ENCODE measurements around the gene SORCS2. TPM values are rescaled to one million over a fixed set of nuclear protein-coding genes. Genes with fewer than 3 reads are reported as not detected.

Gene SORCS2
- total and polyA plus RNA-seq, 2 of the 13 experiments (the other 11 are each of a cell fraction or from before 2014, with no cell fraction given) = 0.82 to 1.0 TPM

DNA sequence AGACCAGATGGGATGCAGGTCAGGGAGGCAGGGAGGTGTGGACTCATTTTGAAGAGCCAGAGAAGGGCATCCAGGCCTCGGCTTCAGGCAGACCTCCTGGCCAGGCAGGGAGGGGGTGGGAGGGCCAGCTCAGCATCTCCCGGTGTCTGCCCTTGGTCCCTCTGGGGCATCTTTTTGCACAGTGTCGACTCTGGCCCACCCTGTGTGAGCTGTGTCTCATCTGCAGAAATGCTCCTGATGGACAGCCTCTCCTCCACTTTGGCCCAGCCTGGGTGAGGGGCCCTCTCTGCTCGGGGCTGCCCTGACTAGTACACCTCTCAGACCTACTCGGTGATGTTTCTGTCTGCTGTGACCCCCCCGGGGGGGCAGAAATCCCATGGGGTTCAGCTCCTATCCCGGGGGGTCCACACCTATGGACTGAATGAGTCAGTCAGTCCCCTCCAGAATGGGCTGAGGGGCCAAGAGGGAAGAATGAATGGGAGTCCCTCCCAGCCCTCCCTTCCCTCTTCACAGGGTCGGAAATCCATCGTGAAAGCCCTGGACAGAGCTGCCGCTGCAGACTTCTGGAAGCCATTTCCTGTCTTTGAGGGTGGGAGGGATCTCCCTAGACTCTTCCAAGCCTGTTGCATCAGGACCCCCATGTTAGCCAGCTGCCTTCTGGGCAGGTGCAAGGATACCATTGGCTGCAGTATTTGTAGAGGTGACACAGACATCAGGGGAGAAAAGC, 439.1 kb downstream of the SORCS2 start:
- H3K27ac ChIP-seq (ENCODE audit: extremely low read length, insufficient read depth, low read length) = no peak overlapping the region
- H4K20me1 ChIP-seq (ENCODE audit: insufficient read depth, low read length) = no peaks in the 10 kb centered on the region
- CTCF ChIA-PET (ENCODE audit: low intra/inter-chr PET ratio, low total read pairs) = no interaction called here
- no peaks in the 10 kb centered on the region for H3K36me3 ChIP-seq (replicated peaks in 1 of 2; ENCODE audit: control insufficient read depth in 1 of 2, insufficient read depth in 2 of 2, low read length in 2 of 2)
- in situ Hi-C loops (cut with HindIII; ENCODE audit: extremely low pct_ligation_motif_present, low pct_unique_long_range_greater_than_20kb) = no loop called here
- peaks cover 43% of the 10 kb centered on the region for H3K4me1 ChIP-seq (ENCODE audit: insufficient read depth, low read length)
- POLR2A ChIA-PET = interaction anchor here (0.7 to 3.9 kb wide), 6 partner anchors 7 to 545 kb away, joined by 3 to 24 read pairs (median 12); no protein-coding TSS in a partner anchor
- H3K4me2 ChIP-seq (ENCODE audit: low read depth, low read length) = peak overlapping the region; percentile 68
- TF ChIP-seq TOE1 (CRISPR knock-in tag; IDR thresholded peaks at IDR 0.05) (no peak), BCL6 (CRISPR knock-in tag; IDR thresholded peaks at IDR 0.05) (no peak), ZFYVE20 (CRISPR knock-in tag; IDR thresholded peaks at IDR 0.05; ENCODE audit: borderline replicate concordance, low read depth) (no peak)
- intact Hi-C loops (cut with micrococcal nuclease; ENCODE audit: unreplicated experiment) = loop anchor here (5.0 to 10.0 kb wide), 2 partner anchors 41 to 97 kb away; no protein-coding TSS in a partner anchor
- no peaks in the 10 kb centered on the region for H3K79me2 ChIP-seq (ENCODE audit: insufficient read depth, low read length)
- ATAC-seq (peak; percentile 9), FAIRE-seq (no peak), DNase-seq (ENCODE audit: low spot score) (no peak)
- H3K9ac ChIP-seq (ENCODE audit: insufficient read depth, low read depth, low read length) = peak overlapping the region; percentile 3; the same call in 1 of the 2 replicates
- no TSS peak for BruUV-seq (replicated peaks)
- H3K27me3 ChIP-seq (ENCODE audit: control insufficient read depth in 1 of 2, insufficient read depth in 2 of 2, low read length in 2 of 2) = no peaks in the 10 kb centered on the region
- no peak overlapping the region for H2AFZ ChIP-seq (ENCODE audit: low read length)
- H3K9me3 ChIP-seq (ENCODE audit: low read length) = no peaks in the 10 kb centered on the region
- H3K4me3 ChIP-seq (replicated peaks in 1 of 3; ENCODE audit: insufficient read depth in 1 of 3, low read depth in 2 of 3, low read length in 3 of 3) = peak overlapping the region in 1 of 3 experiments; percentile 19; a peak in 2 of 6 replicates
- WGBS (ENCODE audit: low lambda C conversion rate) = 28% methylated on average over 3 of the region's 10 CpGs

DNA sequence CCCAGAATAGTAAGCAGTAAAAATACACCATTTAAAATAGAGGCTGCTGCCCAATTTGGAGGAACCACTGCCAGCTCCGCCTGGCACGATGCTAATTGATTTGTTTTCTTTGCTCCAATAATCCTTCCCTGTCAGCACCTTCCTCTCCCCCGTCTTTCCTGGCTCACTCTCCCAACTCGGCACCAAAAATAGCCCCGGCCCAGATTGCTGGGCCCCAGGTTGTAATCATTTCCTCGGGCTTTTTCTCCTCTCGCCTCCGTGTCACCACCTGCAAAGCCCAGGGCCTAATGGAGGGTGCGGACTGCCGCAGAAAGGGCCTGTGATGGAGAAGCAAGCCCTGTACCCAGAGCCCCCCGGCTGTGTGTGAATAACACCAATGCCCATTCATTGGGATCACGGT, 440.0 kb downstream of the SORCS2 start:
- POLR2A ChIA-PET = no interaction called here
- no peak for ATAC-seq
- Histone ChIP-seq H3K27ac (ENCODE audit: extremely low read length, insufficient read depth, low read length) (no peak overlapping the region), H3K9ac (ENCODE audit: insufficient read depth, low read depth, low read length) (no peak overlapping the region), H3K27me3 (ENCODE audit: control insufficient read depth in 1 of 2, insufficient read depth in 2 of 2, low read length in 2 of 2) (no peaks in the 10 kb centered on the region), H3K4me1 (ENCODE audit: insufficient read depth, low read length) (peaks cover 43% of the 10 kb centered on the region), H3K4me3 (replicated peaks in 1 of 3; ENCODE audit: insufficient read depth in 1 of 3, low read depth in 2 of 3, low read length in 3 of 3) (no peak overlapping the region), H4K20me1 (ENCODE audit: insufficient read depth, low read length) (no peaks in the 10 kb centered on the region), H3K4me2 (ENCODE audit: low read depth, low read length) (no peak overlapping the region), H3K36me3 (replicated peaks in 1 of 2; ENCODE audit: control insufficient read depth in 1 of 2, insufficient read depth in 2 of 2, low read length in 2 of 2) (no peaks in the 10 kb centered on the region), H2AFZ (ENCODE audit: low read length) (no peak overlapping the region), H3K9me3 (ENCODE audit: low read length) (no peaks in the 10 kb centered on the region), H3K79me2 (ENCODE audit: insufficient read depth, low read length) (no peaks in the 10 kb centered on the region)
- WGBS (ENCODE audit: low lambda C conversion rate) = 93% methylated on average over 11 of the region's 12 CpGs
- intact Hi-C loops (cut with micrococcal nuclease; ENCODE audit: unreplicated experiment) = loop anchor here (5.0 to 10.0 kb wide), 2 partner anchors 40 to 98 kb away; no protein-coding TSS in a partner anchor
- DNase-seq (ENCODE audit: low spot score) = no peak
- in situ Hi-C loops (cut with HindIII; ENCODE audit: extremely low pct_ligation_motif_present, low pct_unique_long_range_greater_than_20kb) = no loop called here
- no peak for FAIRE-seq
- CTCF ChIA-PET (ENCODE audit: low intra/inter-chr PET ratio, low total read pairs) = no interaction called here
- BruUV-seq (replicated peaks) = no TSS peak
- TF ChIP-seq ZNF567 (CRISPR knock-in tag; IDR thresholded peaks at IDR 0.05; ENCODE audit: borderline replicate concordance) (no peak), ZNF652 (CRISPR knock-in tag; IDR thresholded peaks at IDR 0.05; ENCODE audit: borderline replicate concordance, low read depth) (no peak), ZNF687 (CRISPR knock-in tag; IDR thresholded peaks at IDR 0.05) (no peak), ZNF552 (CRISPR knock-in tag; IDR thresholded peaks at IDR 0.05; ENCODE audit: borderline replicate concordance) (no peak), REPIN1 (CRISPR knock-in tag; IDR thresholded peaks at IDR 0.05; ENCODE audit: borderline replicate concordance, low read depth) (no peak), ZNF816 (CRISPR knock-in tag; IDR thresholded peaks at IDR 0.05; ENCODE audit: borderline replicate concordance) (no peak)
- TF ChIP-seq, protein P1, sequence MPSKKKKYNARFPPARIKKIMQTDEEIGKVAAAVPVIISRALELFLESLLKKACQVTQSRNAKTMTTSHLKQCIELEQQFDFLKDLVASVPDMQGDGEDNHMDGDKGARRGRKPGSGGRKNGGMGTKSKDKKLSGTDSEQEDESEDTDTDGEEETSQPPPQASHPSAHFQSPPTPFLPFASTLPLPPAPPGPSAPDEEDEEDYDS (CRISPR knock-in tag; IDR thresholded peaks at IDR 0.05) = no peak
- TF ChIP-seq, protein P2, sequence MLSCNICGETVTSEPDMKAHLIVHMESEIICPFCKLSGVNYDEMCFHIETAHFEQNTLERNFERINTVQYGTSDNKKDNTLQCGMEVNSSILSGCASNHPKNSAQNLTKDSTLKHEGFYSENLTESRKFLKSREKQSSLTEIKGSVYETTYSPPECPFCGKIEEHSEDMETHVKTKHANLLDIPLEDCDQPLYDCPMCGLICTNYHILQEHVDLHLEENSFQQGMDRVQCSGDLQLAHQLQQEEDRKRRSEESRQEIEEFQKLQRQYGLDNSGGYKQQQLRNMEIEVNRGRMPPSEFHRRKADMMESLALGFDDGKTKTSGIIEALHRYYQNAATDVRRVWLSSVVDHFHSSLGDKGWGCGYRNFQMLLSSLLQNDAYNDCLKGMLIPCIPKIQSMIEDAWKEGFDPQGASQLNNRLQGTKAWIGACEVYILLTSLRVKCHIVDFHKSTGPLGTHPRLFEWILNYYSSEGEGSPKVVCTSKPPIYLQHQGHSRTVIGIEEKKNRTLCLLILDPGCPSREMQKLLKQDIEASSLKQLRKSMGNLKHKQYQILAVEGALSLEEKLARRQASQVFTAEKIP (CRISPR knock-in tag; IDR thresholded peaks at IDR 0.05; ENCODE audit: borderline replicate concordance) = no peak
